Activated gamma-delta T cell treated with anti-CD3 and anti-CD28 coated beads, Interleukin-2, amount 50 U/mL, for 16 hours (primary cell): ENCODE data around the gene CHST1.

ENCODE experiments used
- DNase-seq: peaks from one replicate; pipeline ENCODE4 v3.0.0-alpha.2; 2020; ENCODE audit warnings: low read depth

Gene CHST1

GRCh38 chr11:45644981-45645889 is 20.2 kb downstream of the CHST1 start:
- DNase-seq, result no peak

- DNase-seq, result no peak
Measured at GRCh38 chr11:45643598-45644260, 21.7 kb downstream of the CHST1 start.

- DNase-seq, result no peak
Measured at GRCh38 chr11:45641961-45642360, 23.5 kb downstream of the CHST1 start.

- no peak for DNase-seq
Measured at GRCh38 chr11:45638051-45638450, 27.4 kb downstream of the CHST1 start.

- DNase-seq, result no peak
Measured at GRCh38 chr11:45635907-45636306, 29.5 kb downstream of the CHST1 start.

GRCh38 chr11:45625611-45626010 is 39.8 kb downstream of the CHST1 start:
- DNase-seq, result no peak

GRCh38 chr11:45624095-45624494 is 41.3 kb downstream of the CHST1 start:
- no peak for DNase-seq

GRCh38 chr11:45622861-45623260 is 42.6 kb downstream of the CHST1 start:
- no peak for DNase-seq

GRCh38 chr11:45622283-45622682 is 43.1 kb downstream of the CHST1 start:
- DNase-seq, result no peak

GRCh38 chr11:45621588-45621987 is 43.8 kb downstream of the CHST1 start:
- no peak for DNase-seq

- DNase-seq, result no peak
Measured at GRCh38 chr11:45620243-45620642, 45.2 kb downstream of the CHST1 start.

GRCh38 chr11:45618897-45619296 is 46.5 kb downstream of the CHST1 start:
- DNase-seq, result no peak

GRCh38 chr11:45617871-45618601 is 47.4 kb downstream of the CHST1 start:
- no peak for DNase-seq

- DNase-seq, result no peak
Measured at GRCh38 chr11:45616802-45617549, 48.4 kb downstream of the CHST1 start.

GRCh38 chr11:45615182-45615792 is 50.1 kb downstream of the CHST1 start:
- no peak for DNase-seq

- DNase-seq, result no peak
Measured at GRCh38 chr11:45614196-45614828, 51.1 kb downstream of the CHST1 start.

- DNase-seq, result no peak
Measured at GRCh38 chr11:45610627-45611026, 54.8 kb downstream of the CHST1 start.

GRCh38 chr11:45609902-45610301 is 55.5 kb downstream of the CHST1 start:
- no peak for DNase-seq

- DNase-seq, result no peak
Measured at GRCh38 chr11:45609337-45609736, 56.1 kb downstream of the CHST1 start.

- no peak for DNase-seq
Measured at GRCh38 chr11:45607995-45608394, 57.4 kb downstream of the CHST1 start.
